Esophagus squamous epithelium (tissue), 5 donors: ENCODE data around the gene GPR158. TPM values are rescaled to one million over a fixed set of nuclear protein-coding genes. Genes with fewer than 3 reads are reported as not detected.

Experiments
- DNase-seq: peaks from one replicate; lab custom pipeline; 2025; lab: John Stamatoyannopoulos, UW
- H3K27ac ChIP-seq, 4 donors: fragments of 200-600 bp; sonication (generic); one replicate each; pipeline ENCODE4 v1.5.1; 2016 to 2019; ENCODE audit warnings: mild to moderate bottlenecking in 1 of 4
- H3K27me3 ChIP-seq, 4 donors: fragments of 200-600 bp; sonication (generic); 1 replicate in 3 of 4; 2 replicates in 1 of 4; pipeline versions ENCODE4 v1.5.1 to v1.6.0; 2017 to 2021; ENCODE audit warnings: antibody characterized with exemption in 1 of 4
- H3K36me3 ChIP-seq, 3 donors: fragments of 200-600 bp; sonication (generic); one replicate each; pipeline ENCODE4 v1.5.1; 2016 to 2019
- H3K4me1 ChIP-seq, 3 donors: fragments of 200-600 bp; sonication (generic); one replicate each; pipeline ENCODE4 v1.5.1; 2017 to 2019
- H3K4me3 ChIP-seq, 4 donors: fragments of 200-600 bp; sonication (generic); 1 replicate in 3 of 4; 2 replicates in 1 of 4; pipeline ENCODE4 v1.5.1; 2016 to 2019; ENCODE audit warnings: mild to moderate bottlenecking in 2 of 4, moderate library complexity in 1 of 4
- H3K9me3 ChIP-seq, 3 donors: fragments of 200-600 bp; sonication (generic); one replicate each; pipeline ENCODE4 v1.5.1; 2016 to 2019
- CTCF ChIP-seq, 6 experiments: fragments of 450-650 bp in 4 of 6; fragments of 200-600 bp in 2 of 6; sonication (generic) in 2 of 6; IDR thresholded peaks; one replicate each; pipeline ENCODE4 v1.5.1; 2016 to 2019; ENCODE audit warnings: antibody characterized with exemption in 6 of 6, mild to moderate bottlenecking in 4 of 6, moderate library complexity in 4 of 6
- POLR2A ChIP-seq, 4 donors: fragments of 450-650 bp; IDR thresholded peaks; one replicate each; pipeline ENCODE4 v1.6.1; 2017; ENCODE audit warnings: antibody characterized with exemption in 4 of 4, mild to moderate bottlenecking in 4 of 4, moderate library complexity in 3 of 4
- WGBS, 2 donors: methylation state at CpG; one replicate each; pipeline ENCODE4 v1.1.5; 2018; 5-methylcytosine and 5-hydroxymethylcytosine counted together
- intact Hi-C: fragments of 100-400 bp; cut with DNase I; formaldehyde crosslinking; loops from one replicate; pipeline ENCODE4 v1.15.0; 2022
- total RNA-seq, 4 donors: library from RNA; depleted of rRNA; stranded (reverse); fragments of >200 nt; gene quantifications; one replicate each; pipeline ENCODE4 v1.1.0, GENCODE V29; 2016
- donor health status: DM: yes; HTN: yes; CAD: no.

GPR158 gene
- total RNA-seq, 4 donors from 2014 or later = not detected

- Histone ChIP-seq H3K4me3 (peak overlapping the region in 1 of 4 donors; percentile 57), H3K27ac (no peak overlapping the region), H3K27me3 (peaks cover 8 to 86% (median 29%) of the 10 kb centered on the region in 4 donors), H3K36me3 (no peaks in the 10 kb centered on the region), H3K4me1 (peaks cover 9 to 26% (median 11%) of the 10 kb centered on the region in 3 donors), H3K9me3 (no peaks in the 10 kb centered on the region)
- 4 to 15% methylated on average over 5 to 23 of the region's 66 CpGs for WGBS, 2 donors
- no peak for TF ChIP-seq CTCF (IDR thresholded peaks at IDR 0.05)
- TF ChIP-seq POLR2A (IDR thresholded peaks at IDR 0.05) = no peak
- DNase-seq = no peak
- intact Hi-C loops = no loop called here
Measured at GRCh38 chr10:25175527-25176420, 973 bp downstream of the GPR158 start.

GRCh38 chr10:25176421-25176968 is 1.7 kb downstream of the GPR158 start:
- intact Hi-C loops = no loop called here
- H3K4me3 ChIP-seq = peak overlapping the region in 1 of 4 donors; percentile 30
- H3K27ac ChIP-seq = no peak overlapping the region
- peaks cover 8 to 87% (median 29%) of the 10 kb centered on the region in 4 donors for H3K27me3 ChIP-seq
- no peak for DNase-seq
- WGBS, 2 donors = 2 to 10% methylated on average over 14 to 27 of the region's 36 CpGs
- H3K36me3 ChIP-seq = no peaks in the 10 kb centered on the region
- no peaks in the 10 kb centered on the region for H3K9me3 ChIP-seq
- TF ChIP-seq CTCF (IDR thresholded peaks at IDR 0.05) (no peak), POLR2A (IDR thresholded peaks at IDR 0.05) (no peak)
- H3K4me1 ChIP-seq = peaks cover 9 to 26% (median 11%) of the 10 kb centered on the region in 3 donors

GRCh38 chr10:25177093-25177753 is 2.4 kb downstream of the GPR158 start:
- no peak overlapping the region for H3K27ac ChIP-seq
- no peak for DNase-seq
- H3K27me3 ChIP-seq = peaks cover 8 to 84% (median 29%) of the 10 kb centered on the region in 4 donors
- peaks cover 9 to 26% (median 11%) of the 10 kb centered on the region in 3 donors for H3K4me1 ChIP-seq
- H3K9me3 ChIP-seq = no peaks in the 10 kb centered on the region
- H3K36me3 ChIP-seq = no peaks in the 10 kb centered on the region
- intact Hi-C loops = no loop called here
- no peak overlapping the region for H3K4me3 ChIP-seq
- TF ChIP-seq CTCF (IDR thresholded peaks at IDR 0.05) = no peak
- TF ChIP-seq POLR2A (IDR thresholded peaks at IDR 0.05) = no peak
- WGBS, 2 donors = 30 to 37% methylated on average over 2 of the region's 2 CpGs

- peaks cover 9 to 26% (median 11%) of the 10 kb centered on the region in 3 donors for H3K4me1 ChIP-seq
- no peaks in the 10 kb centered on the region for H3K9me3 ChIP-seq
- 92 to 94% methylated on average over 2 of the region's 2 CpGs for WGBS, 2 donors
- intact Hi-C loops = no loop called here
- TF ChIP-seq POLR2A (IDR thresholded peaks at IDR 0.05) (no peak), CTCF (IDR thresholded peaks at IDR 0.05) (no peak)
- H3K27ac ChIP-seq = no peak overlapping the region
- peaks cover 8 to 80% (median 29%) of the 10 kb centered on the region in 4 donors for H3K27me3 ChIP-seq
- DNase-seq = no peak
- no peak overlapping the region for H3K4me3 ChIP-seq
- H3K36me3 ChIP-seq = no peaks in the 10 kb centered on the region
Measured at GRCh38 chr10:25177754-25178135, 2.9 kb downstream of the GPR158 start.
